ENCODE data around the gene SIGLEC12. TPM values are rescaled to one million over a fixed set of nuclear protein-coding genes. Genes with fewer than 3 reads are reported as not detected.

SIGLEC12 gene
- total RNA-seq, 4 donors from 2014 or later, result not detected

- DNase-seq (no peak), ATAC-seq (no peak)
- Histone ChIP-seq H3K27ac (no peak overlapping the region), H3K4me3 (no peak overlapping the region), H3K4me1 (no peaks in the 10 kb centered on the region), H3K36me3 (no peaks in the 10 kb centered on the region), H3K27me3 (no peaks in the 10 kb centered on the region), H3K9me3 (no peaks in the 10 kb centered on the region)
- intact Hi-C loops (cut with DNase I; ENCODE audit: low total_unique reads), result no loop called here
- in situ Hi-C loops (cut with MboI; ENCODE audit: low sequenced_read_pairs in 4 of 4), result loop anchor here in 3 of 4 donors (10.0 to 25.0 kb wide), 2 partner anchors 193 to 195 kb away; no protein-coding TSS in a partner anchor
- TF ChIP-seq POLR2A (IDR thresholded peaks at IDR 0.05) (no peak), CTCF (IDR thresholded peaks at IDR 0.05 in 4 of 5, conservative IDR thresholded peaks at IDR 0.05 in 1 of 5) (no peak)
Observed at GRCh38 chr19:51469629-51470028, 32.0 kb downstream of the SIGLEC12 start.

DNA sequence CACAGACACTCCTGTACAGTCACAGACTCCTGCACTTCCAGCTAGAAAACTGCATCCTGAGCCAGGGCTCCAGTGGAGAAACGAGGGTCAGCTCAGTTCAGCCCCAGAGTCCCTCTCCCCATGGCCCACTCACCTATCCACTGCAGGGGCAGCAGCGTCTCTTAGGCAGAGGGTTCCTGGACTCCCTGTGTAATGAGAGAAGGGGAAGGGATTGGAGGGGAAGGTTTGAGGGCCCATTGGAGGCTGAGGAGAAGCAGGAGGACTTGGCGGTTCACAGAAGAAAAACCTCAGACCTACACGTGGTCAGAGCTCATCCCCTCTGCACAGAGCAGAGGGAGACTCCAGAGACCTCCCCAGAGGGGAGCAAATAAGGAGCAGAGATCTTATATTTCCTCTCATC lies 32.4 kb downstream of the SIGLEC12 start:
- intact Hi-C loops (cut with DNase I; ENCODE audit: low total_unique reads) (no loop called here), in situ Hi-C loops (cut with MboI; ENCODE audit: low sequenced_read_pairs in 4 of 4) (loop anchor here in 2 of 4 donors (25.0 kb wide), 1 partner anchor 193 kb away; no protein-coding TSS in a partner anchor)
- no peaks in the 10 kb centered on the region for H3K27me3 ChIP-seq
- H3K9me3 ChIP-seq, result no peaks in the 10 kb centered on the region
- no peak overlapping the region for H3K4me3 ChIP-seq
- no peaks in the 10 kb centered on the region for H3K4me1 ChIP-seq
- no peaks in the 10 kb centered on the region for H3K36me3 ChIP-seq
- TF ChIP-seq CTCF (IDR thresholded peaks at IDR 0.05 in 4 of 5, conservative IDR thresholded peaks at IDR 0.05 in 1 of 5), result no peak
- no peak for TF ChIP-seq POLR2A (IDR thresholded peaks at IDR 0.05)
- no peak for DNase-seq
- H3K27ac ChIP-seq, result no peak overlapping the region
- no peak for ATAC-seq

GRCh38 chr19:51468545-51468920 lies 33.1 kb downstream of the SIGLEC12 start:
- in situ Hi-C loops (cut with MboI; ENCODE audit: low sequenced_read_pairs in 4 of 4), result loop anchor here in 2 of 4 donors (25.0 kb wide), 1 partner anchor 194 kb away; no protein-coding TSS in a partner anchor

GRCh38 chr19:51467864-51468544 lies 33.6 kb downstream of the SIGLEC12 start:
- H3K4me3 ChIP-seq, result no peak overlapping the region
- DNase-seq (no peak), ATAC-seq (no peak)
- in situ Hi-C loops (cut with MboI; ENCODE audit: low sequenced_read_pairs in 4 of 4), result loop anchor here in 2 of 4 donors (25.0 kb wide), 1 partner anchor 194 kb away; no protein-coding TSS in a partner anchor
- intact Hi-C loops (cut with DNase I; ENCODE audit: low total_unique reads), result no loop called here
- no peaks in the 10 kb centered on the region for H3K9me3 ChIP-seq
- H3K36me3 ChIP-seq, result no peaks in the 10 kb centered on the region
- no peaks in the 10 kb centered on the region for H3K4me1 ChIP-seq
- no peak overlapping the region for H3K27ac ChIP-seq
- TF ChIP-seq CTCF (IDR thresholded peaks at IDR 0.05 in 4 of 5, conservative IDR thresholded peaks at IDR 0.05 in 1 of 5) (no peak), POLR2A (IDR thresholded peaks at IDR 0.05) (no peak)
- peaks cover 0 to 2% (median 0%) of the 10 kb centered on the region in 3 donors for H3K27me3 ChIP-seq

More at GRCh38 chr19:51468545-51468920, 33.1 kb downstream of the SIGLEC12 start:
- H3K4me3 ChIP-seq, result no peak overlapping the region
- H3K27me3 ChIP-seq, result no peaks in the 10 kb centered on the region
- H3K4me1 ChIP-seq, result no peaks in the 10 kb centered on the region
- ATAC-seq (no peak), DNase-seq (no peak)
- no peak for TF ChIP-seq POLR2A (IDR thresholded peaks at IDR 0.05)
- TF ChIP-seq CTCF (IDR thresholded peaks at IDR 0.05 in 4 of 5, conservative IDR thresholded peaks at IDR 0.05 in 1 of 5), result no peak
- no peaks in the 10 kb centered on the region for H3K9me3 ChIP-seq
- intact Hi-C loops (cut with DNase I; ENCODE audit: low total_unique reads), result no loop called here
- H3K27ac ChIP-seq, result no peak overlapping the region
- H3K36me3 ChIP-seq, result no peaks in the 10 kb centered on the region

All from gastrocnemius medialis (tissue), 4 donors.